MM.1S (cell line): ENCODE results near the gene ERC2.

Experiments
- EZH2 ChIP-seq: fragments of 300-600 bp; sonication (generic); optimal IDR thresholded peaks from 2 replicates; pipeline ENCODE3; 2017; ENCODE audit warnings: low read depth, mild to moderate bottlenecking, antibody characterized with exemption, low read length, mixed read lengths
- EZH2phosphoT487 ChIP-seq: fragments of 300-600 bp; sonication (generic); IDR thresholded peaks from 2 replicates; pipeline ENCODE4 v1.6.1; 2018; ENCODE audit warnings: antibody characterized with exemption, low read length
- TF ChIP-seq, protein P1 (sequence below): fragments of 300-600 bp; sonication (generic); IDR thresholded peaks from 2 replicates; pipeline ENCODE4 v1.5.1; 2016; ENCODE audit warnings: antibody characterized with exemption, low read length, mixed read lengths

DNA sequence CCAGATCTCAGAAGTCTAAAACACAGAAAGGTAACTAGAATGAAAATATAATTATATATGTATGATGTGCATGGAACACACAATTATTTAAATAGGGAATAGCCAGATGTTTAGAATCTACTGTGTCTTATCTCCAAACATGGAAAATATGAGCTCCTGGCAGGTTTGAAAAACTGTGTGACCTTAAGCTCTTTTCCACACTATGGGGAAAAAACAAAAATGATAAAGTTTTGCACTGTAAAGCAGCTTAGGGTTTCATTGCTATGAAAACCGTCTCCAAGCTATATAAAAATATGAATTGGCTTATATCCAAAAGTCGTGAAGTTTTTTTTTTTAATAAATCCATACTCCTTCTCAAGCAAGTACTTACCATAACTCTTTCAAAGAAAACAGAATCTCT lies 159.8 kb downstream of the ERC2 start:
- no peak for TF ChIP-seq EZH2phosphoT487
- TF ChIP-seq EZH2: no peak
- TF ChIP-seq, protein P1, sequence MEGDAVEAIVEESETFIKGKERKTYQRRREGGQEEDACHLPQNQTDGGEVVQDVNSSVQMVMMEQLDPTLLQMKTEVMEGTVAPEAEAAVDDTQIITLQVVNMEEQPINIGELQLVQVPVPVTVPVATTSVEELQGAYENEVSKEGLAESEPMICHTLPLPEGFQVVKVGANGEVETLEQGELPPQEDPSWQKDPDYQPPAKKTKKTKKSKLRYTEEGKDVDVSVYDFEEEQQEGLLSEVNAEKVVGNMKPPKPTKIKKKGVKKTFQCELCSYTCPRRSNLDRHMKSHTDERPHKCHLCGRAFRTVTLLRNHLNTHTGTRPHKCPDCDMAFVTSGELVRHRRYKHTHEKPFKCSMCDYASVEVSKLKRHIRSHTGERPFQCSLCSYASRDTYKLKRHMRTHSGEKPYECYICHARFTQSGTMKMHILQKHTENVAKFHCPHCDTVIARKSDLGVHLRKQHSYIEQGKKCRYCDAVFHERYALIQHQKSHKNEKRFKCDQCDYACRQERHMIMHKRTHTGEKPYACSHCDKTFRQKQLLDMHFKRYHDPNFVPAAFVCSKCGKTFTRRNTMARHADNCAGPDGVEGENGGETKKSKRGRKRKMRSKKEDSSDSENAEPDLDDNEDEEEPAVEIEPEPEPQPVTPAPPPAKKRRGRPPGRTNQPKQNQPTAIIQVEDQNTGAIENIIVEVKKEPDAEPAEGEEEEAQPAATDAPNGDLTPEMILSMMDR: no peak
